Frontal cortex (tissue), 4 donors: ENCODE results near the gene GNA12. TPM values are rescaled to one million over a fixed set of nuclear protein-coding genes. Genes with fewer than 3 reads are reported as not detected.
"Not testable (repeated sequence)": the region's sequence is repeated elsewhere in the genome, so short reads cannot be mapped to it uniquely, and the experiment has no call there.

ENCODE experiments used
- DNase-seq, 2 donors: peaks; one replicate each; pipeline ENCODE4 v3.0.0; 2012; ENCODE audit warnings: low spot score in 2 of 2
- FAIRE-seq: peaks from 2 replicates; lab custom pipeline; 2012; peaks lifted over from hg19 to GRCh38; lab: Jason Lieb, UNC
- total RNA-seq: library from RNA; depleted of rRNA; stranded (reverse); fragments of >200 nt; gene quantifications from one replicate; pipeline ENCODE4 v1.2.3, GENCODE V29; 2014
- donor health status: control.
- donor health status: control.
- donor health status: control.

The GNA12 gene
- total RNA-seq, 1 donor from 2014 or later, result 11.8 TPM

GRCh38 chr7:2763597-2763996 lies 80.5 kb downstream of the GNA12 start:
- DNase-seq (no peak), FAIRE-seq (no peak)

GRCh38 chr7:2761801-2762497 lies 82.2 kb downstream of the GNA12 start:
- no peak for FAIRE-seq
- no peak for DNase-seq

GRCh38 chr7:2761131-2761624 lies 82.9 kb downstream of the GNA12 start:
- no peak for DNase-seq
- no peak for FAIRE-seq

- DNase-seq (peak in 1 of 2 donors; percentile 42), FAIRE-seq (no peak)
Measured at GRCh38 chr7:2760098-2760889, 83.8 kb downstream of the GNA12 start.

DNA sequence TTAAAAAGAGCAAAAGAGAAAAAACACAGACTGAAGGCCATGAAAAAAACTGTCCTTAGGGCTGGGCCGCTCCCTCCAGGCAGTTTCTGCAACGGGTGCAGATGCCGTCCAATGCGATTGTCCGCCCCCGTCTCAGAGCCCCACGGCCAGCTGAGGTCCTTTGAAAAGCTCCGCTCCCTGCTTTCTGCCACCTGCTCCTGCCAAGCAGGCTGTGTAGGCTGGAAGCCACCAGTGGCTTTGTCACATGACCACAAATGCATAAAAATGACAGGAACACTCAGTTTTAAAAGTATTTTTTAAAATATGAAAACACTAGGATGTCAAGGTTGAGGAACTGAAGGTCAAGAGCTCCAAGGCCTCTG lies 84.4 kb downstream of the GNA12 start:
- DNase-seq (no peak), FAIRE-seq (no peak)

- DNase-seq, result no peak
- FAIRE-seq, result no peak
Measured at GRCh38 chr7:2758673-2759616, 85.2 kb downstream of the GNA12 start.

DNA sequence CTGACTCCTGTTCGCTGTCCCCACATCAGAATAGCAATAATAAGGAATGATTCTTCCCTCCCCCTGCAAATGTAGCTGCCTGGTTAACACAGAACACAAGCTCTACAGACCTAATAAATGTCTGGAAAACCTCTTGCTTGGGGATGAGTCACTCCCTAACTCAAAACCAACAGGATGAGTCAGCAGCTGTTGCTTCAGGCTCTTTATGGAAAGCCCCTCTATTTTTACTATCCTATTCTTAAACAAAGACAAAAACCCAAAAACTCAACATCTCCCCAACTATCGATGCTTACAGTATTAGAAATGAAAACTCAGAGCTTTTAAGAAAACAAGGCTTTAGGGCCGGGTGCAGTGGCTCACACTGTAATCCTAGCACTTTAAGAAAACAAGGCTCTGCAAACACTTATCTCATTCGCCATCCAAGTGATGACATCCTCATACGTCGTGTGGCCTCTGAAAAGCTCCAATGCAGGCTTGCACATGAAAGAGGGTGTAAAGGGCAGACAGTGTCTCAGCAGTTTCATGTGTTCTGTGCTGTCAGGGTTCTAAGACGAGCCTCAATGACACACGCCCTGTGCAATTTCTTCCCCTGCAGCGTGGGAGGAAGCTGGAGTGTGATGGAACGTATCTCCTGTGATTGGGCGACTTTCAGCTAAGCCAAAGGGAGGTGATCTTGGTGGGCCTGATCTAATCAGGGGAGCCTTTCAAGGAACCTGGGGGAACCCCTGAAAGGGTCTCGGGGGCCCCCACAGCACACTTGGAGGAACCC lies 86.0 kb downstream of the GNA12 start:
- DNase-seq (peak in 1 of 2 donors; percentile 51), FAIRE-seq (no peak)

GRCh38 chr7:2757361-2757903 lies 86.7 kb downstream of the GNA12 start:
- FAIRE-seq, result no peak
- DNase-seq, result no peak

DNA sequence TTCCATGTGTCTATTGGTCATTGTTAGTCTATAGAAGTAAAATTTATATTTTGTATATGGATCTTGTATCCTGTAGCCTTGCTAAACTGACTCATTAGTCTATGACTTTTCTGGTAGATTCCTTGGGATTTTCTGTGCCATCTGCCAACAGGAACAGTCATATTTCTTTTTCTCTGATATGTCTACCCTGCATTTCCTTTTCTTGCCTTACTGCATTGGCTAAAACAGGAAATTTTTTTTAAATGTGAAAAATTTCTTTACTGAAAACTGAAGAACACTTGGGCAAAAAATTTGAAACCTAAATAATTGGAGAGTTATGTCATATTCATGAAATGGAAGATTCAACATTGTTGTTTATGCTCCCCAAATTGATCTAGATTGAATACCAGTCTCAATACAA lies 88.6 kb downstream of the GNA12 start:
- FAIRE-seq (no peak), DNase-seq (no peak)

DNA sequence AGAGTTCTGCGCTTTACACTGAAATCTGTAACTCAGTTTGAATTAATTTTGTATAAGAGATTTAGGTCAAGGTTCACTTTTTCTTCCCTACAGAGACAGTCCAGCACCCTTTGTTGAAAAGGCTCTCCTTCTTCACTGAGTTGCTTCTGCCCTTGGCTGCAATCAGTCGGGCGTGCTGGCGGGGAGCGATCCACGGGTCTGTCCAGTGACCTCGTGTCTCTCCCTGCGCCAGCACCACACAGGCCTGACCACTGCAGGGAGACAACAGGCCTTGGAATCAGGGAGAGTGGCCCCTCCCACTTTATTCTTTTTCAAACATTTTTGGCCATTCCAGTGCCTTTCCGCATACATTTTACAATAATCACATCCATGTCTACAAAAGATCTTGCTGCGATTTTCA lies 89.2 kb downstream of the GNA12 start:
- FAIRE-seq, result no peak

DNA sequence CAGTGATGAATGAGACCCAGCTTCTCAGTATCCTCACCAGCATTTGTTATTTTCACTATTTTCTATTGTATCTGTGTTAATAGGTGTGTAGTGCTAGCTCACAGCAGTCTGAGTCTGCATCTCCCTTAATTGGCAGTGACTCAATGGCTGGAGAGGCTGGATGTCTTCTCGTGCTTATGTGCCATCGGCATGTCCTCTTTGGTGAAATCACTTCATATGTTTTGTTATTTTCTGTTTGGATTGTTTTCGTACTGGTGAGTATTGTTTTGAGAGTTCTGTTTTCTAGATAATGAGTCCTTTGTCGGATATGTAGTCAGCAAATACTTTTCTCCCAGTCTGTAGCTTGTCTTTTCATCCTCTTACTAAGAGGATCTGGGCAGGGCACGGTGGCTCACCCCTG lies 90.0 kb downstream of the GNA12 start:
- FAIRE-seq (no peak), DNase-seq (no peak)

More for the DNA sequence above, 89.2 kb downstream of the GNA12 start:
- DNase-seq, result no peak

DNA sequence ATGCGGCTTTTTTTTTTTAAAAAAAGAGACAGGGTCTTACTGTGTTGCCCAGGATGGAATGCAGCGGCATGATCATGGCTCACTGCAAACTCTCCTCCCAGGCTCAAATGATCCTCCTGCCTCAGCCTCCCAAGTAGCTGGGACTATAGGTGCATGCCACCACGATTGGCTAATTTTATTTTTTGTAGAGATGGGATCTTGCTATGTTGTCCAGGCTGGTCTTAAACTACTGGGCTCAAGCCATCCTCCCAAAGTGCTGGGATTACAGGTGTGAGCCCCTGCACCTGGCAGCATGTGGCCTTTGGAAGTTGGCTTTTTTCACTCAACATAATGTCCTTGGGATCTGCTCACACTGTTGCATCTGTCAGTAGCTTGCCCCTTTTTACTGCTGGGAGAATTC lies 91.0 kb downstream of the GNA12 start:
- FAIRE-seq, result no peak
- no peak for DNase-seq

DNA sequence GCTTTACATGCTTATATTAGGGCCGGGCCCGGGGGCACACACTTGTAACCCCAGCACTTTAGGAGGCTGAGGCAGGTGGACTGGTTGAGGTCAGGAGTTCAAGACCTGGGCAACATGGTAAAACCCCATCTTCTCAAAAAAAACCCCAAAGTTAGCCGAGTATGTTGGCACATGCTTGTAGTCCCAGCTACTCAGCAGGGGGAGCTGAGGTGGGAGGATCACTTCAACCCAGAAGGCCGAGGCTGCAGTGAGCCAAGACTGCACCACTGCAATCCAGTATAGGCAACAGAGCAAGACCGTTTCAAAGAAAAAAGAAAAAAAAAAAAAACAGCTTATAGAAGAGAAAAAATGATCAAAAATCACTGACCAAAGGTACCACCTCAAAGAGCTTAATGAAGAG lies 93.0 kb downstream of the GNA12 start:
- DNase-seq, result no peak
- FAIRE-seq, result no peak

- DNase-seq (no peak), FAIRE-seq (no peak)
Measured at GRCh38 chr7:2750004-2750407, 94.1 kb downstream of the GNA12 start.

GRCh38 chr7:2748684-2749083 lies 95.4 kb downstream of the GNA12 start:
- DNase-seq, FAIRE-seq: not testable (repeated sequence)

GRCh38 chr7:2743523-2744185 lies 100.5 kb downstream of the GNA12 start:
- not testable (repeated sequence) for FAIRE-seq

GRCh38 chr7:2738766-2739549 lies 105.2 kb downstream of the GNA12 start:
- no peak for FAIRE-seq
- DNase-seq, result no peak

More at GRCh38 chr7:2743523-2744185, 100.5 kb downstream of the GNA12 start:
- DNase-seq, result not testable (repeated sequence)
